HepG2 (cell line): Measurements from ENCODE around the gene SESN2. TPM values are rescaled to one million over a fixed set of nuclear protein-coding genes. Genes with fewer than 3 reads are reported as not detected.
A peak's percentile ranks its signal among the peaks of the same experiment; 100 is the strongest.

Experiments
- ATAC-seq: fragments of 200-7000 bp; cut with Tn5 transposase; 3 replicates; pipeline ENCODE4 v1.9.1; 2020; ENCODE audit warnings: mild to moderate bottlenecking, moderate library complexity
- BruUV-seq: library from RNA; stranded (reverse); fragments of 400-500 nt; replicated peaks from 2 replicates; lab custom pipeline; 2021; lab: Mats Ljungman, UMichigan
- CTCF ChIA-PET: fragments of 300-600 bp; formaldehyde crosslinking; extraction: SDS; loops from one replicate; lab custom pipeline; 2021; ENCODE audit warnings: low total read pairs, inconsistent platforms, low intra/inter-chr PET ratio; lab: Yijun Ruan, JAX
- POLR2A ChIA-PET: fragments of 350-600 bp; sonication (Branson Sonifier 250); formaldehyde crosslinking; loops from one replicate; lab custom pipeline; 2020; ENCODE audit warnings: antibody characterized with exemption, inconsistent platforms; lab: Yijun Ruan, JAX
- DNase-seq: peaks from one replicate; pipeline ENCODE4 v3.0.0-alpha.2; 2015; ENCODE audit warnings: low spot score
- FAIRE-seq: peaks from 3 replicates; lab custom pipeline; 2011; peaks lifted over from hg19 to GRCh38; lab: Jason Lieb, UNC
- H2AFZ ChIP-seq: one replicate; pipeline ENCODE4 v1.6.1; 2011; ENCODE audit warnings: low read length, inconsistent platforms
- H3K27ac ChIP-seq: fragments of 300-600 bp; 3 replicates; pipeline ENCODE4 v1.8.0; 2011; ENCODE audit warnings: mixed run types, mild to moderate bottlenecking, mixed read lengths, low read length, inconsistent platforms; ENCODE audit not compliant: insufficient read depth; ENCODE audit errors: extremely low read length
- H3K27me3 ChIP-seq, 2 experiments: fragments of 200-600 bp in 1 of 2; 2 replicates in 1 of 2; 3 replicates in 1 of 2; pipeline versions ENCODE4 v1.6.0 to v1.8.0; 2011; ENCODE audit warnings: low read length in 2 of 2, mild to moderate bottlenecking in 2 of 2, moderate library complexity in 2 of 2, inconsistent platforms in 1 of 2; ENCODE audit not compliant: insufficient read depth in 2 of 2, control insufficient read depth in 1 of 2
- H3K36me3 ChIP-seq, 2 experiments: fragments of 200-600 bp in 1 of 2; replicated peaks in 1 of 2; 2 replicates in 1 of 2; 3 replicates in 1 of 2; pipeline versions ENCODE4 v1.5.1 to v1.8.0; 2011; ENCODE audit warnings: low read length in 2 of 2, inconsistent platforms in 1 of 2; ENCODE audit not compliant: insufficient read depth in 2 of 2, control insufficient read depth in 1 of 2
- H3K4me1 ChIP-seq: 2 replicates; pipeline ENCODE4 v1.5.1; 2012; ENCODE audit warnings: low read length, inconsistent platforms; ENCODE audit not compliant: insufficient read depth
- H3K4me2 ChIP-seq: 2 replicates; pipeline ENCODE4 v1.6.0; 2011; ENCODE audit warnings: low read depth, low read length, inconsistent platforms
- H3K4me3 ChIP-seq, 3 experiments: fragments of 200-600 bp in 1 of 3; sonication (generic), shearing (Covaris generic) in 1 of 3; replicated peaks in 1 of 3; 2 replicates each; pipeline ENCODE4 v1.5.1; 2011 to 2016; ENCODE audit warnings: low read length in 3 of 3, inconsistent platforms in 2 of 3, low read depth in 2 of 3, mild to moderate bottlenecking in 2 of 3, control low read depth in 1 of 3, mixed read lengths in 1 of 3; ENCODE audit not compliant: insufficient read depth in 1 of 3
- H3K79me2 ChIP-seq: one replicate; pipeline ENCODE4 v1.6.1; 2011; ENCODE audit warnings: low read length, inconsistent platforms; ENCODE audit not compliant: insufficient read depth
- H3K9ac ChIP-seq: 2 replicates; pipeline ENCODE4 v1.6.0; 2011; ENCODE audit warnings: mild to moderate bottlenecking, low read depth, low read length, inconsistent platforms; ENCODE audit not compliant: insufficient read depth
- H3K9me3 ChIP-seq: 2 replicates; pipeline ENCODE4 v1.5.1; 2012; ENCODE audit warnings: mild to moderate bottlenecking, low read length
- H4K20me1 ChIP-seq: 2 replicates; pipeline ENCODE4 v1.6.0; 2011; ENCODE audit warnings: inconsistent platforms, mild to moderate bottlenecking, low read length, moderate library complexity; ENCODE audit not compliant: insufficient read depth
- ATF5 ChIP-seq: sonication (generic); formaldehyde crosslinking; IDR thresholded peaks from 2 replicates; pipeline ENCODE4 v1.4.0; 2020; ENCODE audit warnings: mild to moderate bottlenecking, low read depth, missing genetic modification reagents
- CENPT ChIP-seq: sonication (generic); formaldehyde crosslinking; IDR thresholded peaks from 2 replicates; pipeline ENCODE4 v1.8.0; 2022; ENCODE audit warnings: low read depth, mild to moderate bottlenecking, moderate library complexity, missing genetic modification reagents
- HOXA3 ChIP-seq: sonication (generic); formaldehyde crosslinking; IDR thresholded peaks from 2 replicates; pipeline ENCODE4 v1.5.0; 2020; ENCODE audit warnings: missing genetic modification reagents
- KDM5B ChIP-seq: sonication (generic); formaldehyde crosslinking; IDR thresholded peaks from 2 replicates; pipeline ENCODE4 v1.4.0; 2020; ENCODE audit warnings: missing genetic modification reagents, mild to moderate bottlenecking, borderline replicate concordance
- KMT2B ChIP-seq: IDR thresholded peaks from 2 replicates; pipeline ENCODE4 v1.6.1; 2016; ENCODE audit warnings: missing genetic modification reagents, missing compliant biosample characterization
- NFKBIZ ChIP-seq: IDR thresholded peaks from 2 replicates; pipeline ENCODE4 v1.6.1; 2018; ENCODE audit warnings: missing genetic modification reagents, missing compliant biosample characterization
- PHB2 ChIP-seq: fragments of 450-650 bp; IDR thresholded peaks from 2 replicates; pipeline ENCODE4 v1.6.1; 2018; ENCODE audit not compliant: partially characterized antibody
- PHF8 ChIP-seq: sonication (generic); formaldehyde crosslinking; IDR thresholded peaks from 2 replicates; pipeline ENCODE4 v1.5.0; 2020; ENCODE audit warnings: missing genetic modification reagents
- SIX1 ChIP-seq: sonication (generic); formaldehyde crosslinking; IDR thresholded peaks from 2 replicates; pipeline ENCODE4 v1.4.0; 2020; ENCODE audit warnings: missing genetic modification reagents, borderline replicate concordance
- ZBTB33 ChIP-seq: sonication (generic); formaldehyde crosslinking; IDR thresholded peaks from 2 replicates; pipeline ENCODE4 v1.4.0; 2020; ENCODE audit warnings: missing genetic modification reagents
- ZBTB38 ChIP-seq: sonication (generic); formaldehyde crosslinking; IDR thresholded peaks from 2 replicates; pipeline ENCODE4 v1.5.1; 2020; ENCODE audit warnings: mild to moderate bottlenecking, missing genetic modification reagents
- ZBTB4 ChIP-seq: sonication (generic); formaldehyde crosslinking; IDR thresholded peaks from 2 replicates; pipeline ENCODE4 v1.4.0; 2020; ENCODE audit warnings: missing genetic modification reagents, mild to moderate bottlenecking, borderline replicate concordance
- ZFX ChIP-seq: sonication (generic); formaldehyde crosslinking; IDR thresholded peaks from 2 replicates; pipeline ENCODE4 v1.4.0; 2020; ENCODE audit warnings: mild to moderate bottlenecking, low read depth, missing genetic modification reagents, moderate library complexity
- ZFY ChIP-seq: sonication (generic); formaldehyde crosslinking; IDR thresholded peaks from 2 replicates; pipeline ENCODE4 v1.4.0; 2020; ENCODE audit warnings: missing genetic modification reagents
- ZNF230 ChIP-seq: sonication (generic); formaldehyde crosslinking; IDR thresholded peaks from 2 replicates; pipeline ENCODE4 v1.4.0; 2020; ENCODE audit warnings: mild to moderate bottlenecking, missing genetic modification reagents
- ZNF383 ChIP-seq: sonication (generic); formaldehyde crosslinking; IDR thresholded peaks from 2 replicates; pipeline ENCODE4 v1.4.0; 2020; ENCODE audit warnings: missing genetic modification reagents, mild to moderate bottlenecking, borderline replicate concordance
- ZNF543 ChIP-seq: sonication (generic); formaldehyde crosslinking; IDR thresholded peaks from 2 replicates; pipeline ENCODE4 v1.4.0; 2020; ENCODE audit warnings: mild to moderate bottlenecking, missing genetic modification reagents
- ZNF547 ChIP-seq: sonication (generic); formaldehyde crosslinking; IDR thresholded peaks from 2 replicates; pipeline ENCODE4 v1.5.1; 2020; ENCODE audit warnings: mild to moderate bottlenecking, missing genetic modification reagents
- ZNF563 ChIP-seq: sonication (generic); formaldehyde crosslinking; IDR thresholded peaks from 2 replicates; pipeline ENCODE4 v1.8.0; 2022; ENCODE audit warnings: mild to moderate bottlenecking, moderate library complexity, missing genetic modification reagents
- ZNF713 ChIP-seq: sonication (generic); formaldehyde crosslinking; IDR thresholded peaks from 2 replicates; pipeline ENCODE4 v1.4.0; 2020; ENCODE audit warnings: mild to moderate bottlenecking, missing genetic modification reagents
- ZNF761 ChIP-seq: sonication (generic); formaldehyde crosslinking; conservative IDR thresholded peaks from 2 replicates; pipeline ENCODE4 v1.4.0; 2020; ENCODE audit warnings: mild to moderate bottlenecking, missing genetic modification reagents
- WGBS: methylation state at CpG from one replicate; pipeline ENCODE4 v1.1.6; 2017; ENCODE audit warnings: low lambda C conversion rate; 5-methylcytosine and 5-hydroxymethylcytosine counted together
- in situ Hi-C: cut with HindIII; loops from 2 replicates; pipeline ENCODE4 v1.10.0; 2017; ENCODE audit warnings: low pct_unique_long_range_greater_than_20kb; ENCODE audit not compliant: extremely low pct_ligation_motif_present
- intact Hi-C: fragments of 100-400 bp; cut with micrococcal nuclease; formaldehyde crosslinking; loops from one replicate; pipeline ENCODE4 v1.10.0; 2022; ENCODE audit not compliant: unreplicated experiment
- polyA plus RNA-seq, 8 experiments: library from polyadenylated mRNA; depleted of rRNA in 3 of 8; stranded (reverse) in 7 of 8; unstranded in 1 of 8; fragments of >200 nt; fragmentation: Illumina TruSeq in 4 of 8; extraction: Trizol in 4 of 8; gene quantifications; 2 replicates each; pipeline versions ENCODE4 v1.2.1 to v1.2.3, GENCODE V29; 2011 to 2016; ENCODE audit warnings: low read depth in 4 of 8, missing spikeins in 1 of 8, mixed read lengths in 1 of 8; ENCODE audit not compliant: insufficient read depth in 1 of 8
- total RNA-seq, 5 experiments: library from RNA; depleted of rRNA; stranded (reverse); fragments of >200 nt; fragmentation: Illumina TruSeq; extraction: Trizol; gene quantifications; 2 replicates each; pipeline ENCODE4 v1.2.3, GENCODE V29; 2016; ENCODE audit warnings: low read depth in 1 of 5

Gene SESN2
- total and polyA plus RNA-seq, 2 of the 13 experiments (the other 11 are each of a cell fraction or from before 2014, with no cell fraction given), result 13.2 to 19.1 TPM

DNA sequence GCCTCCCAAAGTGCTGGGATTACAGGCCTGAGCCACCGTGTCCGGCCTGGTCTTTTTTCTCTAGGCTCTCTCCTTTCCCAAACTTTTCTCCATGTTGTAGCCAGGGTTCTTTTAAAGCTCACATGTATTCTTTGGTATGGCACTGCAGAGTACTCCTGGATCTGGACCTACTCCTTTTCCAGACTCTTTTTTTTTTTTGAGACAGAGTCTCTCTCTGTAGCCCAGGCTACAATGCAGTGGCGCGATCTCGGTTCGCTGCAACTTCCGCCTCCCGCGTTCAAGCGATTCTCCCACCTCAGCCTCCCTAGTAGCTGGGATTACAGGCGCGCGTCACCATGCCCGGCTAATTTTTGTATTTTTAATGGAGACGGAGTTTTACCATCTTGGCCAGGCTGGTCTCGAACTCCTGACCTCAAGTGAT lies 68.9 kb downstream of the SESN2 start:
- H3K4me2 ChIP-seq, result peak overlapping the region; percentile 86
- intact Hi-C loops, result loop anchor here (10.0 kb wide), 1 partner anchor 63 kb away; no protein-coding TSS in a partner anchor
- no peak overlapping the region for H2AFZ ChIP-seq
- WGBS, result 68% methylated on average over 16 of the region's 16 CpGs
- TSS peak; percentile 92 for BruUV-seq
- H3K79me2 ChIP-seq, result peaks cover 6% of the 10 kb centered on the region
- peak overlapping the region; percentile 89 for H3K9ac ChIP-seq
- H3K4me3 ChIP-seq, result peak overlapping the region; percentile 61 to 90 (median 80)
- peaks cover 2 to 21% of the 10 kb centered on the region in 2 experiments; a peak in 3 of 5 replicates for H3K36me3 ChIP-seq
- H4K20me1 ChIP-seq, result no peaks in the 10 kb centered on the region
- FAIRE-seq (no peak), DNase-seq (no peak), ATAC-seq (no peak)
- H3K27me3 ChIP-seq, result no peaks in the 10 kb centered on the region
- in situ Hi-C loops, result no loop called here
- CTCF ChIA-PET, result no interaction called here
- POLR2A ChIA-PET, result interaction anchor here (0.6 to 3.9 kb wide), 32 partner anchors 10 to 555 kb away, joined by 3 to 38 read pairs (median 6); partner anchors contain the start of genes ATP5IF1, EYA3, PHACTR4 and PPP1R8
- no peaks in the 10 kb centered on the region for H3K9me3 ChIP-seq
- H3K4me1 ChIP-seq, result peaks cover 44% of the 10 kb centered on the region
- peak overlapping the region; percentile 90 for H3K27ac ChIP-seq
- no peak for TF ChIP-seq ATF5 (CRISPR knock-in tag)
- TF ChIP-seq ZBTB33 (CRISPR knock-in tag), result no peak
- no peak for TF ChIP-seq ZNF563 (CRISPR knock-in tag)
- no peak for TF ChIP-seq PHF8 (CRISPR knock-in tag)
- TF ChIP-seq KMT2B (CRISPR knock-in tag), result no peak
- 0 out of 2 replicates have a peak, but pooled peaks have one; percentile 11 for TF ChIP-seq ZNF383 (CRISPR knock-in tag)
- TF ChIP-seq ZBTB4 (CRISPR knock-in tag), result peak; percentile 23; the same call in 1 of the 2 replicates
- TF ChIP-seq ZFX (CRISPR knock-in tag), result no peak
- peak; percentile 54; the same call in 1 of the 2 replicates for TF ChIP-seq ZNF543
- TF ChIP-seq ZBTB38, result peak; percentile 94
- TF ChIP-seq NFKBIZ (CRISPR knock-in tag), result no peak
- TF ChIP-seq KDM5B (CRISPR knock-in tag), result 0 out of 2 replicates have a peak, but pooled peaks have one; percentile 16
- no peak for TF ChIP-seq ZFY (CRISPR knock-in tag)
- 0 out of 2 replicates have a peak, but pooled peaks have one; percentile 25 for TF ChIP-seq ZNF230 (CRISPR knock-in tag)
- no peak for TF ChIP-seq ZNF713
- peak; percentile 11; the same call in 1 of the 2 replicates for TF ChIP-seq ZNF547 (CRISPR knock-in tag)
- no peak for TF ChIP-seq CENPT (CRISPR knock-in tag)
- no peak for TF ChIP-seq SIX1 (CRISPR knock-in tag)
- no peak for TF ChIP-seq PHB2
- no peak for TF ChIP-seq HOXA3 (CRISPR knock-in tag)
- peak; percentile 80; the same call in 1 of the 2 replicates for TF ChIP-seq ZNF761 (CRISPR knock-in tag)
